ENCODE data around the gene KLHL22. TPM values are rescaled to one million over a fixed set of nuclear protein-coding genes. Genes with fewer than 3 reads are reported as not detected.
"Not testable (repeated sequence)": the region's sequence is repeated elsewhere in the genome, so short reads cannot be mapped to it uniquely, and the experiment has no call there.

KLHL22 gene
- total RNA-seq, 1 donor from 2014 or later = 5.0 TPM

GRCh38 chr22:20399866-20400605, 95.6 kb downstream of the KLHL22 start:
- ATAC-seq = no peak

- ATAC-seq = no peak
Measured at GRCh38 chr22:20398420-20398819, 97.2 kb downstream of the KLHL22 start.

- ATAC-seq = no peak
Measured at GRCh38 chr22:20397498-20397897, 98.1 kb downstream of the KLHL22 start.

- ATAC-seq = no peak
Measured at GRCh38 chr22:20396639-20397038, 99.0 kb downstream of the KLHL22 start.

- ATAC-seq = no peak
Measured at GRCh38 chr22:20395907-20396287, 99.7 kb downstream of the KLHL22 start.

GRCh38 chr22:20395181-20395906, 100.3 kb downstream of the KLHL22 start:
- ATAC-seq = no peak

- peak; percentile 90 for ATAC-seq
Measured at GRCh38 chr22:20393705-20394476, 101.7 kb downstream of the KLHL22 start, which contains the start of gene ZNF74. ZNF74 (plus strand) TSS chr22:20394151; CDS start chr22:20394629, 478 bp downstream.

- ATAC-seq = peak; percentile 17
Measured at GRCh38 chr22:20392983-20393704, 102.5 kb downstream of the KLHL22 start.

- not testable (repeated sequence) for ATAC-seq
Measured at GRCh38 chr22:20392365-20392881, 103.2 kb downstream of the KLHL22 start.

Other genes with a start within 250 kb of the KLHL22 start
- 3.9 TPM for gene RTN4R, start 227.5 kb downstream of the KLHL22 start, total RNA-seq
- 34.8 TPM for gene DGCR6L, start 175.7 kb downstream of the KLHL22 start, total RNA-seq
- 4.6 TPM for gene ZNF74, start 101.6 kb downstream of the KLHL22 start, total RNA-seq
- 0.48 TPM for gene SCARF2, start 58.0 kb downstream of the KLHL22 start, total RNA-seq
- 51.7 TPM for gene MED15, start 11.8 kb upstream of the KLHL22 start, total RNA-seq

All from esophagus mucosa (tissue), 1 donor.